GM12891 (cell line): Measurements from ENCODE around the gene GPD1L.

Source experiments
- POLR2A ChIP-seq: IDR thresholded peaks from 2 replicates; pipeline ENCODE4 v1.6.1; 2011; ENCODE audit warnings: low read depth, low read length, control low read depth
- POLR2AphosphoS5 ChIP-seq: IDR thresholded peaks from 2 replicates; pipeline ENCODE4 v1.6.1; 2011; ENCODE audit warnings: low read depth, low read length, control low read depth

GRCh38 chr3:32104492-32104891 is 1.9 kb upstream of the GPD1L start:
- TF ChIP-seq POLR2AphosphoS5 (no peak), POLR2A (no peak)
